NCI-H2227 (cell line): Measurements from ENCODE around the gene UBAP1.
"Not testable (repeated sequence)": the region's sequence is repeated elsewhere in the genome, so short reads cannot be mapped to it uniquely, and the experiment has no call there.

Experiments used
- DNase-seq: peaks from one replicate; lab custom pipeline; 2025; ENCODE audit not compliant: unreplicated experiment; lab: John Stamatoyannopoulos, UW

Gene UBAP1

DNA sequence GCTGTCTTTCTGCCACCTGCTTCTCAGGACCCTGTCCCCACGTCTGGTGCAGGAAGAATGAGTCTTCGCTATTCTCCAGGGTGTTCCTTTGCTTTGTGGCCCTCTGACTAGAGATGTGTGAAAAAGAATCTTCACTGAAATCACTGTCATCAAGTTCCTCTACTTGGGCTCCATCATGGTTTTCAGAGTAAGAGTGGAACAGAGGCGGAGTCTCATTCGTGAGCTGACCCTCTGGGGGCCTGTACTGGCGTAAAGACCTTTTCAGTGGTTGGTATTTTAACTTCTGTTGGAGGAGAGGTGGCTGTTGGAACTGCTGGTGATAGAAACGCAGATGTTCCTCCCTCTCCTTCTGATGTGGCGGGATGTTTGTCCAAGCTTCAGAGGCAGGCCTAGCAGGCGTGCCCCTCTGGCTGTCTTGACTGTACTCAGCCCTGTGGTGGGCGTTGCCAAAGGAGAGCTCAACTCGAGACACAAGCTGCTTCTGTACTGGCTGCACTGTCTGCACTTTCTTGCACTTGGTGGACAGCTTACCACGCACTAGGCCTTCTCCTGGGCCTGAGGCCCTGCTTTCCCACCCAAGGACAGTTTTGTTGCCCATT, 78.2 kb downstream of the UBAP1 start:
- DNase-seq, result no peak

DNA sequence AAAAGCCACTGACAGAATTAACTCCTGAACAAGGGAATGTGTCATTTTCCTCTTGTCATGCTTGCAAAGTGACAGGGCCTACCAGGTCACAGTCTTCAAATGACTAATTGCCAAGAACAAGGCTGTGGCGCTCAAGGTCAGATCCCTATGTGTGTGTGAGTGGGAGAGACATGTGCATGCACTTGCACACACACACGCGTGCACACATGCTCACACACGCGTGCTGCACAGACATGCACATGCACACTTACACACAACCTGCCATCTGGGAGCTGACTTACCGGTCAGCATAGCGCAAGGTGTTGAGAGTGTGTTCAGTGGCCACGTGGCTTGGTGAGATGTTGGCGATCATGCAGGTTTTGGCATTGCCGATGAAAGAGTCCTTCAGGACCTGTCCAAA, 80.5 kb downstream of the UBAP1 start:
- no peak for DNase-seq

DNA sequence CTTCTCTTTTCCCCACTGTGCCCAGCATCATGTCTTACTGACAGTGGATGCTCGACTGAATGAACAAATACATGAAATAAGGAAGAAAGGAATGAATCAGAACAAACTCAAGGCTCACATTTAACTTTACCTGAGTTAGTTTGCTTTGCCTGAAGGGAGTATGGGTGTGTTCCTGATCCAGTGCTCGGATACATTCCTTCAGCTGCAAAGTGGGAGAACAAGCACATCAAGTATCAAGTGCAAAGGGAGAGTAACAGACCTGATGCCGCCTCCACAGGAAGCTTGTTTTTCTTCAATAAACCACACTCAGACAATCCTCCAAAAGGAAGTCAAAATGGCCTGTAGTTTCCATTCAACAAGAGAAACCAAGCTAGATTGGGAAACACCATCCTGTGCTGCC, 84.1 kb downstream of the UBAP1 start:
- no peak for DNase-seq

DNA sequence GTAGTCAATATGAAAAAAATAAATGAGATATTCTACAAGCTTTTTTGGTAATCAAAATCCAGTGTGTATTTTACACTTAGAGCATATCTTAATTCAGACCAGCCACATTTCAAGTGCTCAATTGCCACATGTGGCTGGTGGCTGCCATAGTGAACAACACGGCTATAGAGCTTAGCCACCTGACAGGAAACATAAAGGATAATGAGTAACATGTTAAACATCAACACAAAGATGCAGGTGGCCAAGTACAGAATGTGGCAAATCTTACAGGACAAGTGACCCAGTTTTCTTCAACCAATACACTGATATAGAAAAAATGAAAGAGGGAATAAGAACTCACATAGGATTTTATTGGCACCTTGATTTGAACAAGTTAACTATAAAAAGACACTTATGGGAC, 88.8 kb downstream of the UBAP1 start:
- DNase-seq, result no peak

DNA sequence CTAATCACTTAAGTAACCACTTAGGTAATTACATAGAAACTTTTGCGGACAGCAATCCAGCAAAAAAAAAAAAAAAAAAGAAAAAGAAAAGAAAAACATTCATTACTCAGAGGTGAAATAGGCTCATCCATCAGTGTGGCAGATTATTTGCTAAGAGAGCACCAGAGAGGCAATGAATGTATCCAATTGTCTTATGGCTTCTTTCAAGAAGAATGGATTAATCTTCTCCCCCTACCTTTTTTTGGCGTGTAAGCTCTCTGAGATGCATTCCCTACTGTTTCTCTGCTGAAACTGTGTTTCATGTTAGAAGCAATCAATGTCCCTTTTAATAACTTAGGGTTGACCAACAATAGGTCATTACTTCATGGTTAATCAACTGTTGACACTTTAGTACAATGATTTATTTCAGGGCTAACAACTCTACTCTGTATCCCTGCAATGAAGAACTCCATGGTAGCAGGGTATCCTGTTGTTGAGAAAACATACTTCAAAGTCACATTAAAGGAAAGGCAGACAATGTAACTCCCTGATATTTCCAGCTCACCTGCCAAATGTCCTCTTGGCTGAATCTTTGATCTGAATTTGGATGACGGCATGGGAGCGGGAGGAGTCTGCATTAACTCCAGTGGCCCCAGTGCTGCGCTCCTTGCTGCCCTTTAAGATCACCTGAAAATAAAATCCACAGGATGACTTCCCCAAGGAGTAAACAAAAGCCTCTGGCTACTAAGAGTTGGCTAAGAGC, 92.6 kb downstream of the UBAP1 start:
- DNase-seq, result no peak

DNA sequence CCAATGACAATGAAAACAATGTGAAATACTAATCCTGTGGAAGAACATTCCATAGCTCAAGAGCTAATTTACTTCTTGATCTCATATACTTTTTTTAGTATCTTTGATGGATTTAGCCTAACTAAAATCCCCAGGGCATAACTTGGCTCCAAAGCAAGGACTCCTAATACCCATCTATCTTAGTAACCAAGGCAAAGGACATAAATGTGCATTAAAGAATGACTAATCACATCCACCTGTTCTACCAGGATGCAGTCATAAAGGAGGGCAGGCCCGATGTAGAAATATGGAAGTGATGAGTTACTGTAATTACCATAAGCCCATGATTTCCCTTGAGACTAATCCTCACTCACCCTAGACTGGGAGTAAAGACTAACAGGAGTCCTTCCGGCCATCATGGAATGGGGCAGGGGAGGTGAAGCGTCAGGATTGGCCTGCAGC, 93.3 kb downstream of the UBAP1 start:
- DNase-seq, result no peak

DNA sequence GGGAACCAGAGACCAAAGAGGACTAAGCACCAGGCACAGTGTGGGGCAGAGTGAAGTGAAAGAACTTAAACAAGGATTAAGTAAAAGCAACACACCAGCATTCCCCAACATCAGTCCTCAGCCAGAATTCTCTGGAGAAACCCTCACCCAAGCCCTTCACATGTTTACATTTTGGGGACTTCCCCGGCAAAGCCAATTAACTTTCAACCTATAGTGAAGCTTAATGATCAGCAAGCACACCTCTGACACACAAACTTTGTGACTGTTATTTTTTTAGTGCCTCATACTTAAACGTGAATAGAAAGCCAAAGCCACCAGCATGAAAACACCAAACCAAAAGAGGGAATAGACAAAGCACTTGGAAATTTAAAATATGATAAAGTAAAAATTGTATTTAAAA, 94.7 kb downstream of the UBAP1 start:
- not testable (repeated sequence) for DNase-seq

DNA sequence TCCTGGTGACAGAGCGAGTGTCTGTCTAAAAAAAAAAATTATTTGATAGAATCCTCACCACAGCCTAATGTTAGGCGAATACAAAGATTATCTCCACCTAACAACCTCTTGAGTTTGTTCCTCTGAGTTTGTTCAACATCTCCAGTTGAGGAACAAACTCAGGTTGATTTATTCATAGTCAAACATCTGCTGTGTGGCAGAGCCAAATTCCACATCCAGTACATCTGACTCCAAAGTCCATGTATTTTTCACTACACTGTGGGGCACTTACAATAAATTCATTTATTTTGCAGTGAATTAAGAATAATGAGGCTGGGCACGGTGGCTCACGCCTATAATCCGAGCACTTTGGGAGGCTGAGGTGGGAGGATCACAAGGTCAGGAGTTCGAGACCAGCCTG, 97.0 kb downstream of the UBAP1 start:
- DNase-seq, result no peak

DNA sequence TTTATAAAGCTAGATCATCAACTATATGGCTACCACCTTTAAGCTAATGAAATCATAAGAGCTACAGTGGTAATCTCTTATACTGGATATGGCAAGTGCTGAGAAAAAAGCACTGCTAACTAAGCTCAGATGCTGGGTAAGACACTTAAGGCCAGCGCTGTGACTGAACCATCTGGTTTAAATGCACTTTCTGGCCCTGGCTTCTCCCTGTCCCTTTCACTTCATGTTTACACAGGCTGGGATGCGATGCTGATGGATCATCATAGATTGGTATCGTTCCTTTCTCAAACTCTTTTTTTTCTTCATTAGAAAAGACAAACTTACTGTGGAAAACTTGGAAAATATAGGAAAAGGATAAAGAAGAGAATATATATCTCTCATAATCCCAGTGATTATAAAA, 97.9 kb downstream of the UBAP1 start:
- DNase-seq, result no peak

DNA sequence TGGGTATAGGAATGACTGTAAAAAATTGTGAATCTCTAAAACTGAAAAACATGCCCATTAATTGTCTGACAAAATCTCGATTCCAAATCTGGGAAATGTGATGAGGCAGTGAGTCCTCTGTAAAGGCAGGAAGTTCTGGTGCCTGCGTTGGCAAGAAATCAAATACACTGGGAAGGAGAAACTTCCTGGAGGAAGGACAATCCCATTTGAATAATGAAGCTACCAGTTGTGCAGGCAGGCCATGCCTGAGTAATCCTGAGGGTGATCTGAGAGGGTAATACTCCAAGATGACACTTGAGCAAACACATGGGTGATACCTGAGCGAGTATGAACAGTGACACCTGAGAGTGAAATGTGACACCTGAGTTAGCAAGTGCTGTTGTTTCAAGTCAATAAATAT, 100.6 kb downstream of the UBAP1 start:
- DNase-seq, result no peak

DNA sequence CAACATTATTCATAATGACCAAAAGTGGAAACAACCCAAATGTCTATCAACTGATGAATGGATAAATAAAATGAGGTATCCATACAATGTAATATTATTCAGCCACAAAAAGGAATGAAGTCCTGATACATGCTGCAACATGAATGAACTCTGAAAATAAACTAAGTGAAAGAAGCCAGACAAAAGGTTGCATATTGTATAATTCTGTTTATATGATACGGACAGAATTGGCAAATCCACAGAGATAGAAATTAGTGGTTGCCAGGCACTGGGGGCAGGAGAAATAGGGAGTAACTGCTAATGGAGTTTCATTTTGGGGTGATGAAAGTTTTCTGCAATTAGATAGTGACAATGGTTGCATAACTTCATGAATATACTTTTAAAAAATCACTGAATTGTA, 103.3 kb downstream of the UBAP1 start:
- no peak for DNase-seq

DNA sequence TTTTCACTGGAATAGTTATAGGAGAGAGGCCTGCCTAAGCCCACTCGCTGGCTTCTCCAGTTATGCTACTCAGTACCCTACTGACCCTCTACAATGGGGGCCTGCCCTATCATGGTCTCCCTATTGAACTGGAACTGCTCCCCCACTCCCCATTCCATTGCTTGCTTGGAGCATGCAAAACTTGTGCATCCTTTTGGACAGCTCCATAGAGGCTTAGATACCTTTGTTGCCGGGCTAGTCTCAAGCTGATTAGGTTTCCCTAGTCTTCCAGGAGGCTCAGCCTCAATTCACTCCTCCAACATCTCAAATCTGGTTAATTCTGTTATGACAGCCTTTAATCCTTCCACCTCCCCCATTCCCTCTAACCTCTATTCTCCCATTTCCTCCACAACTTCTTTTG, 110.3 kb downstream of the UBAP1 start:
- DNase-seq, result no peak

DNA sequence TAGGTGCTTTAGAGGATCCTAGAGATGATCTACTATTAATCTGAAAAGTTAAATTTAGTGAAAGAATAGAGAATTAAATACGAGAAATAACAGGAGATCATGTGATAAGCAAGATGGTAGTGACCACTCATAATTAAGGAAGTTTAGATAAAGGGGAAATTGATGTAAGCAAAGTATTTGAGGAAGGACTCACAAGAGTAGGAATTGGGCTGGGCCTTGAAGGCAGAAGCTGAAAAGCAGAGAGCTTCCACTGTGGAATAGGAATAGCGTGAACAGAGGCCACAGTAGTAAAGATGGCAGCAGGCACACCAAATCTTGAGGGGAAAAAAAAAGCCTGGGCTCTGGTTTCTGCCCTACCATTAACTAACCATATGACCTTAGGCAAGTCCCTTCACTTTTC, 112.2 kb downstream of the UBAP1 start:
- DNase-seq, result no peak

DNA sequence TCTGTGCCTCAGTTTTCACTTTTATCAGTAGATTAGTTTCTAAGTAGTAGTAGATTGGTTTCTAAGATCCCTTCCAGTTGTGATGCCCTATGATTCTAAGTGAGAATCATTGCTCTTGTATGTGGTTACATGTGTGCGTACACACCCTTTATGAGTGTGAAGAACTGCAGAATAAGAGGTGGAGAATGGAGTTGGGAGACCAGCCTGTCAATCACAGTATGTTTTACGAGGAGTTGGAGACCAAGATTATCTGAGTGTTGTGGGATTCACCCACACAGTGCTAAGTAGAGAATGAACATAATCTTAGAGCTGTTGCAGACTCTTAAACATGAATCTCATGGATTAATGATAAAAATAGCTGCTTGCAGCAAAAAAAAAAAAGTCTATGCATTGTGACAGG, 112.6 kb downstream of the UBAP1 start:
- no peak for DNase-seq

DNA sequence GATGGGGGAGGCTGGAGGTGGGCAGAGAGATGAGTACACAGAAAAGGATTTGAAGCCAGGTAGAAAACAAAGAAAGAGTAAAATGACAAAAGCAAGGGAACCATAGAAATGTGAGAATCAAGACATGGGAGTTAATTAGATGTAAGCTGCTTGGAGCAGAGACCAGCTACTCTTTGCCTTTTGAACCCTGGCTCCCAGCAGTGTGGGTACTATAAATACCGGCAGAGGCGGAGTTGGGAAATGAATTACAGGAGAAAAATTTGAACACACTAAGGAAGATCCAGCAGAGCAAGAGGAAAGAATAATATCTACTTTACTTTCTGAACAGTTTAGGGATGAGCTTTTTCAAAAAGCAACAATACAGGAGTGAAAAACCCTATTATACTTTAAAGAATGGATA, 113.7 kb downstream of the UBAP1 start:
- no peak for DNase-seq

DNA sequence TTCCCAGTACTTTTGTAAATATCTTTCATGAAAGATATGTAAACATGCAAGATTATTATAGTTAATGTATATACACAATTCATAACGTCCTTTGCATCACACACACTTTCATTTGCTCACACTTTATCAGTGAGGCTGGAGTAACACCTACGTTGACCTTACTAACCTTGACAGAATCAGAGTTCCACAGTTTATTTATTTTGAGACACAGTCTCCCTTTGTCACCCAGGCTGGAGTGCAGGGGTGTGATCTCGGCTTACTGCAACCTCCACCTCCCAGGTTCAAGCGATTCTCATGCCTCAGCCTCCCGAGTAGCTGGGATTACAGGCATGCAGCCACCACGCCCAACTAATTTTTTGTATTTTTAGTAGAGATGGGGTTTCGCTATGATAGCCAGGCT, 122.2 kb downstream of the UBAP1 start:
- not testable (repeated sequence) for DNase-seq
